HG03095 (cell line): ENCODE results near the gene POC1A.
"Not testable (repeated sequence)": the region's sequence is repeated elsewhere in the genome, so short reads cannot be mapped to it uniquely, and the experiment has no call there.

ENCODE experiments used
- ATAC-seq: cut with Tn5 transposase; IDR thresholded peaks from one replicate; pipeline ENCODE4 v1.9.1; 2021; ENCODE audit warnings: moderate library complexity; ENCODE audit not compliant: unreplicated experiment

POC1A gene

GRCh38 chr3:52053307-52054304 is 100.6 kb downstream of the POC1A start:
- ATAC-seq, result no peak

DNA sequence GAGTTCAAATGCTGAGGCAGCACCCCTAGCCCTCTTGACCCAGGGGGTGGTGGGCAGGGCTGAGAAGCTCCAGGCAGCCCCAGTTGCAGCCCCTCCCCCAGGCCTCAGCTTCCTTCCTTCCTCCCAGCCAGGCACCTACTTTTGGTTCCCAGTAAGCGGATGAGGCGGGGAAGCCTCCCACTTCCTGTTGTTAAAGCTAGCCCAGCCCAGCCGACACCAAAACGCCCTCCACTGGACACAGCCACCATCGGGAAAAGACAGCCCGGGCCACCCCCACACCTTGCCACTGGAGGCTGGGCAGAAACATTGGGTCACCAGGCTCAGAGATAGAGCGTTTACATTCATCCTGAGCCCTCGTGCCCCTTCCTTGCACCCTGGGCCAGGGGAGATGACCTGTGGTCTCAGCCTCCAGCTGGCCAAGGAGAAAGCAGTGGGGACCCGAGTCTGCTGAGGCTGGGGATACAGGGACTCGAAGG is 101.4 kb downstream of the POC1A start:
- ATAC-seq, result no peak

DNA sequence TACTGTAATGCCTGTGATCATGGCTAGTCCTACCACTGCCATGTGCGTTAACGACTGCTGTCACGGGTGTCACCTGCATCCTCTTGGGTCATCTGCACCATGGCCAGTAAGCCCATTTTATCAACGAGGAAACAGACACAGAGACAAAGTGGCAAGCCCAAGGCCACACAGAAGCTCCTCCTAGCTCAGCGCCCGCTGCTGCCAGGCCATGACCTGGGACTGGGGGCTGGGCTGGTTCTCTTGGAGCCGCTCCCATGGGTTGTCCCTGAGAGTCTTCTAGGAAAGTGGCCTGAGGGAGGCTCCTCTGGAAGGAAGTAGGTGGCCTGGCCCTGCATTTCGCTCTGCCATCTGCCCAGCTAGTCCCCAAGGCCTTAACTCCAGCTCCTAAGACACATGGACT is 102.8 kb downstream of the POC1A start:
- no peak for ATAC-seq

DNA sequence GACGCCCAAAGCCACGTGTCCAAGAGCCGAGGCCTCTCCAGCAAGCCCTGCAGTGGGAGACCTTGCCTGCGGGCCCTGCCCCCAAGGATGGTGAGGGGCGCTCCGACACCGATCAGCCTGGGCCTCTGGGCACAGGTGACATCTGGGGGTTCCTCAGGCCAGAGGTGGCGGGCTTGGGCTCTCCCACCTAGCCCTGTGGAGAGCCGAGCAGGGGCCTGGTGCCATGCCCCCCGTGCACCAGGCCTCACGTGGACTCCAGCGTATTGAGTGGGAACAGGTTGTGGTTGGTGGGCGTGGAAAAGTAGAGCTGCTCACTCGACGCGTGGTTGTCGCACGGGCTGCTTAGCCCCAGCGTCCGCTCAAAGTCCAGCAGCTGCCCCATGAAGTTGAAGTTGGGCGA is 103.7 kb downstream of the POC1A start:
- no peak for ATAC-seq

- ATAC-seq, result no peak
Measured at GRCh38 chr3:52049503-52049902, 104.7 kb downstream of the POC1A start.

DNA sequence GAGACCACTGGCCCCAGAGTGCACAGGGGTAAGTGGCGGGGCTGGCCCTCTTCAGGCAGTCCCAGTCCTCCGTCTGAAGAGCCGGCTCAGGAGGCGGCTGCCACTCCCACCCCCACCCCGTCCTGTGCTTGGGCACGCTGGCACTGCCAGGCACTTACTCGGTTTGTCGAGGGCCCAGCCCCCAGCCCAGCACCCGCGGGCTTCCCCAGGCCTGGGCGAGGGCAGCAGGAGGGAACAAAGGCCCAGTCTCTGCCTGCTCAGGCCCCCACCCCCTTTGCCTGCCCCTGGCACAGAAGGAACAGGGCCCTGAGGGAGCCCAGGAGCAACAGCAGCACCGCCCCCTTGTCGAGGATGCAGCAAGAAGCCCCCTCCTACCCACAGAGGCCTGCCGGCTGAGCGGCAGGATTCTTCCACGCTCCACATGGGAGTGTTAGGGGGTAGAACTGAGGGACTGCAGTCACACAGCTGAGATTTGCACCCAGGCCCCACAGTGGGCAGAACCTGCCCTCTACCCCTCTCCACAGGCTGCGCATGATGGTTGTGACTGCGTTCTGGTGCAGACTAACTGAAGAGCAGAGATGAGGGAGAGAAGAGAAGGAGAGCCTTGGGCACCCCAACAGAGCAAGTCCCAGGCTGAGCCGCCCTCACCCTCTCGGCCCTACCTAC is 106.8 kb downstream of the POC1A start:
- ATAC-seq, result no peak

GRCh38 chr3:52046902-52047239 is 107.4 kb downstream of the POC1A start:
- no peak for ATAC-seq

DNA sequence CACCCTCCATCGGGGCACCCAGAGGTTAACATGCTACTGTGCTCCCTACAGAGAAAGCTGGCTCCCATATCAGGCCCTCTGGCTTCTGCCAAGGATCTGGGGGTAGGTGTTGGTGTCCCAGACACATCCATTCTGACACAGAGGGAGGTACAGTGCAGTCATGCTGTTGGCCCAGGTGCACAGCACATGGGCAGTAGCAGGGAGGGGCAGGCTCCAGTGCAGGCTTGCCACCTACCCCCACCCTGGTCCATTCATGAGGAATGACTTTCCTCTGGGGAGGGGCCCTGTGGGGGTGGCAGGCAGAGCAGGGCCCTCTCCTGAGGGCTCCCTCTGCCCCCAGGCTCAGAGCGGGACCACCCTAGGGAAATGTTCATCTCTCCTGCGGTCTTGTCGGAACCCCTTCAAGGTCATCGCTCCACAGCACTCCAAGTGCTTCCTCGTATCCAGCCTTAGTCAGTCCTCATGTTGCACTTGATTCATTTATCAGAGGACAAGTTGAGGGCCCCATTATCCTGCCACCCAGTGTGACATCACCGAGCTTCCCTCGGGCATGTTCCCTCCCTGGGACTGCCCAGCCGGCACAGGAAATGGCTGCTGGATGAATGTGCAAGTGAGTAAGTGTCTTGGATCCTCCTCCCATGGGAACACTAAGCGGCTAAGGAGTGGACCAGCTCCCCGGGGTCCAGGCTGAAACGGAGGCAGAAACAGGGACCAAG is 107.9 kb downstream of the POC1A start:
- no peak for ATAC-seq

- ATAC-seq, result no peak
Measured at GRCh38 chr3:52044869-52045619, 109.2 kb downstream of the POC1A start.

DNA sequence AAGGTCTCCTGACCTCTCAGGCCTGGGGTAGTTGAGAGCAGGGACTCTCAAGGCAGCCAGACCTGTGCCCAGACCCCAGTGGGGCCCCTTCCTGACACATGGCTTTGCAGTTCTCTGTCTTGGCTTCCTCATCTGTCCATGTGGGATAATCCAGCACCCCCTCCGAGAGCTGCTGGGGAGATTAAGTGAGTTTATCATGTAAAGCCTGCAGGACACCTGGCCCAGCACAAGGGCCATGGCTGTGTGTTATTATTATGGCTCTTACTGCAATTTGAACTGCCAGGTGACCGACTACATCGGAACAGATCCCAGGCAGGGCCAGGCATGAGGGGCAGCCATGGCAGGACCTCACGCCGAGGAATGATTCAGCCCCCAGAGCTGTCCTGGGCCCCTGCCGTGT is 110.5 kb downstream of the POC1A start:
- no peak for ATAC-seq

GRCh38 chr3:52043039-52043438 is 111.2 kb downstream of the POC1A start:
- not testable (repeated sequence) for ATAC-seq

- ATAC-seq, result no peak
Measured at GRCh38 chr3:52041118-52041731, 113.0 kb downstream of the POC1A start.

DNA sequence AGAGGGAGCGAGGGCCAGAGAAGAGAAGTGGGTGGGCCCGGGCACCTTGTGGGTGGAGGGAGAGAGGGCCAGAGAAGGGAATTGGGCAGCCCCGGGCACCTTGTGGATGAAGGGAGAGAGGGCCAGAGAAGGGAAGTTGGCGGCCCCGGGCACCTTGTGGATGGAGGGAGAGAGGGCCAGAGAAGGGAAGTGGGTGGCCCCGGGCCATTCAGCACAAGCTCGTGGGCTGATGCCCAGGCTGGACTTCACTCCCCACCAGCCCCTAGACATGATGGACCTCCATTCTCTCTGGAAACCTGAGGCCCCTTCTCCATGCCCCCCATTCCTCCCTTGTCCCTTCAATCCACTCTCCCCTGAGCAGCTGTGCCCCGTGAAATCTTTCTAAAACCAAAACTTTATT is 113.6 kb downstream of the POC1A start:
- no peak for ATAC-seq

GRCh38 chr3:52039846-52040245 is 114.4 kb downstream of the POC1A start:
- ATAC-seq, result no peak

- ATAC-seq, result no peak
Measured at GRCh38 chr3:52039426-52039825, 114.8 kb downstream of the POC1A start.

DNA sequence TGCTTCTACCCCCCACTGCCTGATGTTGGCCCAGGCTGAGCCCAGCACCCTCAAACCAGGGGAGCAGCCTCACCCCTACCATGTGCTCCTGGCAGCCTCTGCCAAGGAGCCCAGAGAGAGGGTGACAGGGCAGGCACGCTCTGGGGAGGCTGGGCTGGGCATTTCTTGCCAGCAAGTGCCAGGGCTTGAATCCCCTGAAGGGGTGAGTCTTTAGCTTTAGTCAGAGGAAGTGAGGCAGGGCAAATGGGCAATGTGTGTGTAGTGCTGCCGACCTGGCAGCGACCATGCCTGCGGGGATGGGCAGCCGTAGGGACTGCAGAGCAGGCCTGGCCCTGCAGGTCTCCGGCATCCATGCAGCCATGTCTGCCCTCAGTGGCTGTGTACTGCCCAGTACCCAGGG is 116.0 kb downstream of the POC1A start:
- no peak for ATAC-seq

DNA sequence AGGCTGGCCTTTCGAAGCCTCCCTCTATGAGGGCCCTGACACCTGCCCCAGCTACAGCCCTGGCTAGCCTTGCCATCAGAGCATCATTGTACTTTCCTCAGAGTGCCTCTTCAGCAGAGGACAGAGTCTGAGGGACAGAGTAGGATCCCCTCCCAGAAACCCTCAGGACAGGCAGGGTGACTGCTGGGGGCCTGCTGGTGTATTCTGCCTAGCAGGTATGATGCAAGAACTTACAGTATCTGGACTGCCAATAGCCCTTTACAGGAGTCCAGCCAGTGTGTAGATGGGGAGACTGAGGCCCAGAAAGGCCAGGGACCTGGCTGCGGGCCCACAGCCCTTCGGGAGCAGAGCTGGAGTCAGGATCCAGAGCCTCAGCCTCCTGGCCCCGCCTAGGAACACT is 116.9 kb downstream of the POC1A start:
- no peak for ATAC-seq

DNA sequence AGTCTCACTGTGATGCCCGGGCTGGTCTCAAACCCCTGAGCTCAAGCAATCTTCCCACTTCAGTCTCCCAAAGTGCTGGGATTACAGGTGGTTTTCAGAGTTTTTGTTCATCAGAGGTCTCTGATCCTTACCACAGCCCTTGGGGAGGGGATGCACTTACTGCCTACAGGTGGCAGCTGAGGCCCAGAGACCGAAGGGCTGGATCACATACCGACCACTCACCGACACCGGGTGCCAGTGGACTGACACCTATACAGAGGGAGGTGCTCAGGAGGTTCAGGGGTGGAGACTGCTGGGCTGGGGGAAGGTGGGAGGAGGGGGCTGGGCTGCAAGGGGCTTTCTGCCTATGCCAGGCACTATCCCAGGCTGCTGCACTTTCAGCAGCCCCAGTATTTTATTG is 117.4 kb downstream of the POC1A start:
- ATAC-seq, result no peak

DNA sequence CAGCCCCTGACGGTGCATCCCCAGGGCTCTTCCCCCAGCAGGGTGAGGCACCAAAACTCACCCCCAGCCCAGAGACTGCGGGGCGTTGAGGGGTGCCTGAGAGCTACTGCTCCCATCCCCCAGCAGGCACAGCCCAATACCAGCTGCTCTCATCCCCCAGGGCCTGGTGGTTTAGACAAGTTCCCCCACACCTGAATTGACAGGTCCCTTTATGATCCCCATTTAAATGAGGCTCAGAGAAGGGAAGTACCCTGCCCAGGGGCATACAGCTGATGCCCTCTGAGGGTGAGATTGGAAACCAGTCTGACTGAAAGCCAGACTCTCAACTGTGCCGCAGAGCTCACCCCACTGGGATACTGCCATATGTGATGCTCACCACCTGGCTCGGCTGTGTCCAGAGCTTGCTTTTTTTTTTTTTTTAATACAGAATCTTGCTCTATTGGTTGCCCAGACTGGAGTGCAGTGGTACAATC is 118.0 kb downstream of the POC1A start:
- ATAC-seq, result no peak

GRCh38 chr3:52034651-52035050 is 119.6 kb downstream of the POC1A start:
- ATAC-seq, result no peak
